GM04504 (cell line): ENCODE data around the gene CXCL9.
A peak's percentile ranks its signal among the peaks of the same experiment; 100 is the strongest.
"Not testable (repeated sequence)": the region's sequence is repeated elsewhere in the genome, so short reads cannot be mapped to it uniquely, and the experiment has no call there.

Experiments used
- DNase-seq: peaks from one replicate; pipeline ENCODE4 v3.0.0-alpha.2; 2012; ENCODE audit warnings: low read depth

The CXCL9 gene

GRCh38 chr4:76011700-76012387, 4.5 kb upstream of the CXCL9 start:
- peak; percentile 58 for DNase-seq

GRCh38 chr4:76011018-76011670, 3.8 kb upstream of the CXCL9 start:
- no peak for DNase-seq

GRCh38 chr4:76010576-76010975, 3.3 kb upstream of the CXCL9 start:
- DNase-seq: no peak

- DNase-seq: no peak
Measured at GRCh38 chr4:76009311-76009710, 2.0 kb upstream of the CXCL9 start.

GRCh38 chr4:76003620-76004019, 3.7 kb downstream of the CXCL9 start:
- no peak for DNase-seq

GRCh38 chr4:76003035-76003434, 4.3 kb downstream of the CXCL9 start:
- DNase-seq: no peak

GRCh38 chr4:76002176-76002575, 5.1 kb downstream of the CXCL9 start:
- DNase-seq: no peak

- no peak for DNase-seq
Measured at GRCh38 chr4:76001700-76002099, 5.6 kb downstream of the CXCL9 start.

GRCh38 chr4:76000279-76000678, 7.0 kb downstream of the CXCL9 start:
- no peak for DNase-seq

- DNase-seq: not testable (repeated sequence)
Measured at GRCh38 chr4:75998525-75999147, 8.7 kb downstream of the CXCL9 start.

GRCh38 chr4:75997946-75998345, 9.4 kb downstream of the CXCL9 start:
- no peak for DNase-seq

GRCh38 chr4:75997081-75997480, 10.2 kb downstream of the CXCL9 start:
- no peak for DNase-seq

- no peak for DNase-seq
Measured at GRCh38 chr4:75995727-75996126, 11.6 kb downstream of the CXCL9 start.

- DNase-seq: no peak
Measured at GRCh38 chr4:75992462-75992861, 14.8 kb downstream of the CXCL9 start.

- no peak for DNase-seq
Measured at GRCh38 chr4:75989846-75990528, 17.3 kb downstream of the CXCL9 start.

GRCh38 chr4:75985116-75985515, 22.2 kb downstream of the CXCL9 start:
- DNase-seq: peak; percentile 92

GRCh38 chr4:75980576-75980975, 26.7 kb downstream of the CXCL9 start:
- no peak for DNase-seq

GRCh38 chr4:75976177-75976576, 31.1 kb downstream of the CXCL9 start:
- no peak for DNase-seq

GRCh38 chr4:75973766-75974165, 33.5 kb downstream of the CXCL9 start:
- DNase-seq: no peak

- DNase-seq: no peak
Measured at GRCh38 chr4:75968084-75968483, 39.2 kb downstream of the CXCL9 start.

- DNase-seq: no peak
Measured at GRCh38 chr4:75963558-75963957, 43.8 kb downstream of the CXCL9 start.

GRCh38 chr4:75962072-75962471, 45.2 kb downstream of the CXCL9 start:
- DNase-seq: not testable (repeated sequence)

- not testable (repeated sequence) for DNase-seq
Measured at GRCh38 chr4:75958546-75958945, 48.8 kb downstream of the CXCL9 start.
